Smooth muscle cell of the pulmonary artery (primary cell): ENCODE results near the gene OGFOD3. TPM values are rescaled to one million over a fixed set of nuclear protein-coding genes. Genes with fewer than 3 reads are reported as not detected.

ENCODE experiments used
- total RNA-seq: library from RNA; depleted of rRNA; stranded (reverse); fragments of >200 nt; gene quantifications from 2 replicates; pipeline ENCODE4 v1.2.3, GENCODE V29; 2014

OGFOD3 gene
- 39.6 and 47.4 TPM in 2 replicates for total RNA-seq

GRCh38 chr17:82418001-82418986 is at the start of gene OGFOD3, which contains the start of gene HEXD:
TSS of gene OGFOD3 (minus strand) at chr17:82418586. CDS start at chr17:82418485, 101 bp downstream.
TSS of gene HEXD (plus strand) at chr17:82418347. CDS start at chr17:82419800, 1,453 bp downstream.

GRCh38 chr17:82458179-82458884 is 39.9 kb upstream of the OGFOD3 start, which contains the start of gene NARF:
TSS of gene NARF (plus strand) at chr17:82458741. CDS start at chr17:82458804, 63 bp downstream.

GRCh38 chr17:82450357-82451106 is 32.1 kb upstream of the OGFOD3 start, which contains the start of gene CYBC1:
TSS of gene CYBC1 (minus strand) at chr17:82450752. CDS start at chr17:82449254, 1,498 bp downstream.

GRCh38 chr17:82371333-82372248 is 46.8 kb downstream of the OGFOD3 start, which contains the start of gene UTS2R:
TSS of gene UTS2R (plus strand) at chr17:82371765. CDS start at chr17:82374325, 2,560 bp downstream.

GRCh38 chr17:82358465-82359350 is 59.7 kb downstream of the OGFOD3 start, which contains the start of gene TEX19:
TSS of gene TEX19 (plus strand) at chr17:82359247. CDS start at chr17:82362151, 2,904 bp downstream.

Other genes starting within 250 kb of the OGFOD3 start
- gene CCDC57, start 205.7 kb downstream of the OGFOD3 start, total RNA-seq, result 14.5 and 18.1 TPM in 2 replicates
- 445 and 707 TPM in 2 replicates for gene SLC16A3, start 189.5 kb downstream of the OGFOD3 start, total RNA-seq
- gene CSNK1D, start 144.9 kb downstream of the OGFOD3 start, total RNA-seq, result 55.1 and 77.7 TPM in 2 replicates
- 0.20 TPM in 1 of 2 replicates, not detected in the other for gene CD7, start 101.0 kb downstream of the OGFOD3 start, total RNA-seq
- gene SECTM1, start 84.8 kb downstream of the OGFOD3 start, total RNA-seq, result 3.1 and 9.6 TPM in 2 replicates
- 0.07 TPM in 1 of 2 replicates, not detected in the other for gene TEX19, start 59.3 kb downstream of the OGFOD3 start, total RNA-seq
- not detected in 2 replicates for gene UTS2R, start 46.8 kb downstream of the OGFOD3 start, total RNA-seq
- gene HEXD, start 239 bp downstream of the OGFOD3 start, total RNA-seq, result 8.3 and 9.5 TPM in 2 replicates
- gene CYBC1, start 32.2 kb upstream of the OGFOD3 start, total RNA-seq, result 71.9 and 77.3 TPM in 2 replicates
- 32.8 and 42.6 TPM in 2 replicates for gene NARF, start 40.2 kb upstream of the OGFOD3 start, total RNA-seq
- 27.5 and 40.9 TPM in 2 replicates for gene FOXK2, start 101.1 kb upstream of the OGFOD3 start, total RNA-seq
- 72.4 and 76.8 TPM in 2 replicates for gene WDR45B, start 229.9 kb upstream of the OGFOD3 start, total RNA-seq